ENCODE data around the gene PCBD1.
"Not testable (repeated sequence)": the region's sequence is repeated elsewhere in the genome, so short reads cannot be mapped to it uniquely, and the experiment has no call there.

The PCBD1 gene

GRCh38 chr10:70861495-70862197 lies 26.7 kb downstream of the PCBD1 start:
- not testable (repeated sequence) for FAIRE-seq

- no peak for FAIRE-seq
Measured at GRCh38 chr10:70858759-70859158, 29.6 kb downstream of the PCBD1 start.

- FAIRE-seq = no peak
Measured at GRCh38 chr10:70856454-70856853, 31.9 kb downstream of the PCBD1 start.

- FAIRE-seq = no peak
Measured at GRCh38 chr10:70853457-70853856, 34.9 kb downstream of the PCBD1 start.

GRCh38 chr10:70853038-70853437 lies 35.3 kb downstream of the PCBD1 start:
- no peak for FAIRE-seq

- no peak for FAIRE-seq
Measured at GRCh38 chr10:70851597-70852475, 36.5 kb downstream of the PCBD1 start.

GRCh38 chr10:70850097-70850496 lies 38.3 kb downstream of the PCBD1 start:
- FAIRE-seq = no peak

- no peak for FAIRE-seq
Measured at GRCh38 chr10:70849582-70850016, 38.8 kb downstream of the PCBD1 start.

GRCh38 chr10:70847659-70848360 lies 40.6 kb downstream of the PCBD1 start:
- no peak for FAIRE-seq

GRCh38 chr10:70846795-70847194 lies 41.6 kb downstream of the PCBD1 start:
- FAIRE-seq = no peak

- FAIRE-seq = no peak
Measured at GRCh38 chr10:70845816-70846215, 42.5 kb downstream of the PCBD1 start.

- FAIRE-seq = no peak
Measured at GRCh38 chr10:70845256-70845655, 43.1 kb downstream of the PCBD1 start.

- FAIRE-seq = no peak
Measured at GRCh38 chr10:70843776-70844489, 44.4 kb downstream of the PCBD1 start.

- FAIRE-seq = no peak
Measured at GRCh38 chr10:70843333-70843732, 45.0 kb downstream of the PCBD1 start.

- no peak for FAIRE-seq
Measured at GRCh38 chr10:70840836-70841235, 47.5 kb downstream of the PCBD1 start.

GRCh38 chr10:70838270-70838805 lies 50.0 kb downstream of the PCBD1 start:
- no peak for FAIRE-seq

GRCh38 chr10:70837660-70838059 lies 50.7 kb downstream of the PCBD1 start:
- FAIRE-seq = no peak

GRCh38 chr10:70836319-70836718 lies 52.0 kb downstream of the PCBD1 start:
- no peak for FAIRE-seq

- FAIRE-seq = no peak
Measured at GRCh38 chr10:70834441-70835151, 53.8 kb downstream of the PCBD1 start.

GRCh38 chr10:70834021-70834420 lies 54.3 kb downstream of the PCBD1 start:
- FAIRE-seq = no peak

GRCh38 chr10:70833601-70834000 lies 54.8 kb downstream of the PCBD1 start:
- no peak for FAIRE-seq

Measured in A204.1 (cell line).